ENCODE data around the gene C19orf53. TPM values are rescaled to one million over a fixed set of nuclear protein-coding genes. Genes with fewer than 3 reads are reported as not detected.

C19orf53 gene
- total and polyA plus RNA-seq, 7 experiments from 2014 or later, result 57.2 to 289 (median 89.0) TPM

DNA sequence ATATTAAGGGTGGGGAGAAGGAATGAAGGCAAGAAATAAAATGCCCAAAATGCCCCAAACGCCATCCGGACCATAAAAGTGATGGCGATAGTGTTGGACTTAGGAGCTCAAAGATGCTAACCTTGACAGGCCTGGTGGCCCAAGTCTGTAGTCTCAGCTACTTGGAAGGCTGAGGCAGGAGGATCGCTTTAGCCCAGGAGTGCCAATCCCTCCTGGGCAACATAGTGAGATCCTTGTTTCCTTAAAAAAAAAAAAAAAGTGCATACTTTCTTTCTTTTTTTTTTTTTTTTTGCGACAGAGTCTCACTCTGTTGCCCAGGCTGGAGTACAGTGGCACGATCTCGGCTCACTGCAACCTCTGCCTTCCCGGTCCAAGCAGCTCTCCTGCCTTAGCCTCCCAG lies 41.9 kb upstream of the C19orf53 start:
- intact Hi-C loops (cut with micrococcal nuclease), result loop anchor here (5.0 to 10.0 kb wide), 3 partner anchors 130 to 615 kb away; partner anchors contain the start of genes IER2 (in 1 of the 2), NACC1 (in 1 of the 2), STX10 (in 1 of the 2) and TRMT1 (in 1 of the 2)
- Histone ChIP-seq H3K4me3 (ENCODE audit: low read length) (peak overlapping the region; percentile 89), H3K36me3 (ENCODE audit: control insufficient read depth in 2 of 3, insufficient read depth in 3 of 3, low read length in 3 of 3) (no peaks in the 10 kb centered on the region), H3K27me3 (ENCODE audit: control insufficient read depth in 2 of 2, insufficient read depth in 2 of 2, low read length in 2 of 2) (no peaks in the 10 kb centered on the region), H3K9me3 (ENCODE audit: control insufficient read depth in 2 of 3, low read length in 3 of 3) (no peaks in the 10 kb centered on the region), H3K4me1 (ENCODE audit: control insufficient read depth in 2 of 2, insufficient read depth in 2 of 2, low read length in 2 of 2) (peaks cover 3 to 7% of the 10 kb centered on the region in 2 donors), H3K27ac (ENCODE audit: low read depth, low read length) (peak overlapping the region; percentile 75)
- ATAC-seq (no peak), DNase-seq (no peak)
- ChIA-PET POLR2A (interaction anchor here (0.7 to 3.4 kb wide), 3 partner anchors 16 to 114 kb away, joined by 3 to 32 read pairs (median 3); a partner anchor contains a TSS), CTCF (interaction anchor here (1.3 kb wide), 1 partner anchor 130 kb away, joined by 3 read pairs; no protein-coding TSS in a partner anchor)
- peaks cover 0 to 1% (median 0%) of the 10 kb centered on the region in 11 donors for H3K9me3 Mint-ChIP-seq
- peak overlapping the region in 3 of 9 donors; percentile 78 to 88 (median 80) for H3K27ac Mint-ChIP-seq
- no peaks in the 10 kb centered on the region for H3K36me3 Mint-ChIP-seq
- no peaks in the 10 kb centered on the region for H3K27me3 Mint-ChIP-seq
- peaks cover 6 to 19% (median 11%) of the 10 kb centered on the region in 7 donors for H3K4me1 Mint-ChIP-seq
- H3K4me3 Mint-ChIP-seq, result peak overlapping the region in 9 of 10 donors; percentile 82 to 95 (median 90)

DNA sequence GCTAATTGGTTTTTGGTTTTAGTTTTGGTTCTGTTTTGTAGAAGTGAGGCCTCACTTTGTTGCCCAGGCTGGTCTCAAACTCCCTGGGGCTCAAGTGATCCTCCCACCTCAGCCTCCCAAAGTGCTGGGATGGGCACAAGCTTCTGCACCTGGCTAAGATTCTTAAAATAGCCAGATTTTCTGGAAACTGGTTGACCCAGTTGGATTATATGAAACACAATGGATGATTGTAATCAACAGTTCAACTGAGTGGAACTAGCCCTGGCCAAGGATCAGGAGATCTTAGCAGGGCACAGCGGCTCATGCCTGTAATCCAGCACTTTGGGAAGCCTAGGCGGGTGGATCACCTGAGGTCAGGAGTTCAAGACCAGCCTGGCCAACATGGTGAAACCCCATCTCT lies 39.5 kb upstream of the C19orf53 start:
- H3K36me3 ChIP-seq (ENCODE audit: control insufficient read depth in 2 of 3, insufficient read depth in 3 of 3, low read length in 3 of 3), result no peaks in the 10 kb centered on the region
- Mint-ChIP-seq H3K4me1 (peaks cover 6 to 17% (median 11%) of the 10 kb centered on the region in 7 donors), H3K4me3 (no peak overlapping the region), H3K27ac (no peak overlapping the region), H3K36me3 (peaks cover 0 to 3% (median 0%) of the 10 kb centered on the region in 5 donors), H3K27me3 (no peaks in the 10 kb centered on the region), H3K9me3 (peaks cover 0 to 1% (median 0%) of the 10 kb centered on the region in 11 donors)
- ChIA-PET CTCF (no interaction called here), POLR2A (no interaction called here)
- peaks cover 3 to 7% of the 10 kb centered on the region in 2 donors for H3K4me1 ChIP-seq (ENCODE audit: control insufficient read depth in 2 of 2, insufficient read depth in 2 of 2, low read length in 2 of 2)
- no peaks in the 10 kb centered on the region for H3K27me3 ChIP-seq (ENCODE audit: control insufficient read depth in 2 of 2, insufficient read depth in 2 of 2, low read length in 2 of 2)
- H3K9me3 ChIP-seq (ENCODE audit: control insufficient read depth in 2 of 3, low read length in 3 of 3), result no peaks in the 10 kb centered on the region
- no peak overlapping the region for H3K27ac ChIP-seq (ENCODE audit: low read depth, low read length)
- intact Hi-C loops (cut with micrococcal nuclease), result loop anchor here (5.0 to 10.0 kb wide), 3 partner anchors 128 to 617 kb away; partner anchors contain the start of genes IER2 (in 1 of the 2), NACC1 (in 1 of the 2), STX10 (in 1 of the 2) and TRMT1 (in 1 of the 2)
- ATAC-seq (no peak), DNase-seq (no peak)
- H3K4me3 ChIP-seq (ENCODE audit: low read length), result no peak overlapping the region

DNA sequence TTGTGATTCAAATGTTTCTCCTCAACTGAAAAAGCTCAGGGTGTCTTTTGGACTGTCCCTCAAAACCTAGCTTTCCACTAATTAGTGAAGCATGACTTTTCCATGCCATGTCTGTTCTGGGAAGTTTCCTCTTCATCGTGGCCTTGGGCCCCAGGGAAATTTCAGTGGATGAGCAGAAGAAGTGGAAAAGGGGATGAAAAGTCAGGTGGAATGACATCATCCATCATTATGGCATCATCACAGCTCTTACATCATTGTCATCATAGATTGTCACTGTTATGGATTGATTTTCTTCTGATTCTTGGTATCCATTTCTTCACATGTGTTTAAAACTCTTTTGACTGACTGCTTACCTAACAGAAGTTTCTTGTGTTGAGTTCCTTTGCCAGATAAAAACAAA lies 36.2 kb upstream of the C19orf53 start:
- Mint-ChIP-seq H3K27ac (no peak overlapping the region), H3K9me3 (no peaks in the 10 kb centered on the region), H3K36me3 (peaks cover 0 to 15% (median 3%) of the 10 kb centered on the region in 5 donors), H3K27me3 (no peaks in the 10 kb centered on the region), H3K4me1 (no peaks in the 10 kb centered on the region), H3K4me3 (no peak overlapping the region)
- no peak for DNase-seq
- no peak for ATAC-seq
- Histone ChIP-seq H3K4me1 (ENCODE audit: control insufficient read depth in 2 of 2, insufficient read depth in 2 of 2, low read length in 2 of 2) (no peaks in the 10 kb centered on the region), H3K27me3 (ENCODE audit: control insufficient read depth in 2 of 2, insufficient read depth in 2 of 2, low read length in 2 of 2) (no peaks in the 10 kb centered on the region), H3K4me3 (ENCODE audit: low read length) (no peak overlapping the region), H3K9me3 (ENCODE audit: control insufficient read depth in 2 of 3, low read length in 3 of 3) (no peaks in the 10 kb centered on the region), H3K27ac (ENCODE audit: low read depth, low read length) (no peak overlapping the region), H3K36me3 (ENCODE audit: control insufficient read depth in 2 of 3, insufficient read depth in 3 of 3, low read length in 3 of 3) (no peaks in the 10 kb centered on the region)
- intact Hi-C loops (cut with micrococcal nuclease), result loop anchor here in 1 of 2 donors (10.0 kb wide), 1 partner anchor 583 kb away; the partner anchor contains the start of genes IER2 and STX10
- ChIA-PET CTCF (no interaction called here), POLR2A (no interaction called here)

DNA sequence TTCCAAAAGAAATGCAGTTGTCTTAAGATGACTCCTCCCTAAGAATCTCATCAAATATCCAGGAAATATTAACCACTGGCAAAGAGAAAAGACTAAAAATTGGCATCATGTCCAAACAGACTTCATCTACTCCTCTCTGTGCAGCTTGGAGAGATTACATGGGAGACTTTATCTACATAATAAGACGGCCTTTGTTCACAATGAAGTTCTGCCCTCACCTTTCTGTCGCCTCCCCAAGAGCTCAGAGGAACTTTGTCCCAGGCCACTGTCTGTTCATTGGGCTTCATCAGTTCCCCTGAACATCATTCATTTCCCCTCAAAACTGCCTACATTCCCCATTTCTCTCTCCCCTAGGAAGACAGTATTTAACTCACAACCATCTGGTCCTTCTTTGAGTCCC lies 32.4 kb upstream of the C19orf53 start:
- Mint-ChIP-seq H3K4me1 (peaks cover 0 to 7% (median 1%) of the 10 kb centered on the region in 7 donors), H3K9me3 (peaks cover 0 to 2% (median 0%) of the 10 kb centered on the region in 11 donors), H3K4me3 (no peak overlapping the region), H3K36me3 (peaks cover 0 to 15% (median 3%) of the 10 kb centered on the region in 5 donors), H3K27ac (peak overlapping the region in 1 of 9 donors; percentile 20), H3K27me3 (no peaks in the 10 kb centered on the region)
- Histone ChIP-seq H3K36me3 (ENCODE audit: control insufficient read depth in 2 of 3, insufficient read depth in 3 of 3, low read length in 3 of 3) (no peaks in the 10 kb centered on the region), H3K27me3 (ENCODE audit: control insufficient read depth in 2 of 2, insufficient read depth in 2 of 2, low read length in 2 of 2) (no peaks in the 10 kb centered on the region), H3K27ac (ENCODE audit: low read depth, low read length) (no peak overlapping the region), H3K9me3 (ENCODE audit: control insufficient read depth in 2 of 3, low read length in 3 of 3) (no peaks in the 10 kb centered on the region), H3K4me3 (ENCODE audit: low read length) (no peak overlapping the region), H3K4me1 (ENCODE audit: control insufficient read depth in 2 of 2, insufficient read depth in 2 of 2, low read length in 2 of 2) (no peaks in the 10 kb centered on the region)
- intact Hi-C loops (cut with micrococcal nuclease), result loop anchor here in 1 of 2 donors (10.0 kb wide), 1 partner anchor 943 kb away; no protein-coding TSS in a partner anchor
- no peak for DNase-seq
- ChIA-PET POLR2A (no interaction called here), CTCF (no interaction called here)
- ATAC-seq, result no peak

DNA sequence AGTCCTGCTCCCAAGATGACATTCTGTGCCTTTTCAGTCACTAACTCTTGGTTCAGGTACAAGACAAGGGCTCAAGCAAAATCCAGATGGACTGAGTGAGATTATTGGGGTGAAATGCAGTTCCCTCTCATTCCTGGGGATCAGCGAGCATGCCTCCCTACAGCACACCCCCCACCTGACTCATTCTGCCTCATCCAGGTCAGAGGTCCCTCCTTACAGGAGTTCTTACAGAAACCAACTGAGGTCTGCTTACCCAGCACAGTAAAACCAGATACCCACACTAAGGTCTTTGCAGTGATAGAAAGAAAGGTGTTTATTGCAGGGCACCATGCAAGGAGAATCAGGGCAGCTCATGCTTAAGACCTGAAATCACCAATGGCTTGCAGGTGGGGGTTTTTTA lies 31.5 kb upstream of the C19orf53 start:
- H3K4me1 Mint-ChIP-seq, result peaks cover 0 to 16% (median 6%) of the 10 kb centered on the region in 7 donors
- peaks cover 0 to 15% (median 3%) of the 10 kb centered on the region in 5 donors for H3K36me3 Mint-ChIP-seq
- H3K4me1 ChIP-seq (ENCODE audit: control insufficient read depth in 2 of 2, insufficient read depth in 2 of 2, low read length in 2 of 2), result peaks cover 0 to 4% of the 10 kb centered on the region in 2 donors
- H3K27me3 ChIP-seq (ENCODE audit: control insufficient read depth in 2 of 2, insufficient read depth in 2 of 2, low read length in 2 of 2), result no peaks in the 10 kb centered on the region
- H3K9me3 Mint-ChIP-seq, result peaks cover 0 to 2% (median 0%) of the 10 kb centered on the region in 11 donors
- H3K27me3 Mint-ChIP-seq, result no peaks in the 10 kb centered on the region
- no peak for DNase-seq
- ChIA-PET CTCF (no interaction called here), POLR2A (no interaction called here)
- no peak overlapping the region for H3K27ac ChIP-seq (ENCODE audit: low read depth, low read length)
- no peaks in the 10 kb centered on the region for H3K36me3 ChIP-seq (ENCODE audit: control insufficient read depth in 2 of 3, insufficient read depth in 3 of 3, low read length in 3 of 3)
- no peak overlapping the region for H3K4me3 ChIP-seq (ENCODE audit: low read length)
- no peak overlapping the region for H3K27ac Mint-ChIP-seq
- ATAC-seq, result no peak
- no peak overlapping the region for H3K4me3 Mint-ChIP-seq
- H3K9me3 ChIP-seq (ENCODE audit: control insufficient read depth in 2 of 3, low read length in 3 of 3), result no peaks in the 10 kb centered on the region
- intact Hi-C loops (cut with micrococcal nuclease), result loop anchor here in 1 of 2 donors (10.0 kb wide), 1 partner anchor 942 kb away; no protein-coding TSS in a partner anchor

DNA sequence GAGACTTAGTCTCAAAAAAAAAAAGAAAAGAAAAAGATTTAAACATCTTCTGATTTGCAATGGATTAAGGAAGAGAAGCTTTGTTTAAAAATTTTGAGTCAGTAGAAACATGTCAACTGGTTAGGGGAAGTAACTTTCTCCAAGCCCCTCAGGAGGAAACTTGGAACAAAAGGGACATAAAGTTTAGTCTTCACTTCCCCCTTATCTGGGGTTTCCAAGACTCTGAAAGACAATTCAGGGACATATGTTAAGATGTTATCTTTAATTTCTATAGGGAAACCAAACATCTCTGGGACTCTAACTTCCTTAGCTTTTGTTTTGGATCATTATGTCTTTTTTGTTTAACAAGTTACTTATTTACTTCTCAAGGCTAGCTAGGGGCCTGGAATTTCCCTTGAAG lies 30.1 kb upstream of the C19orf53 start:
- Mint-ChIP-seq H3K27me3 (no peaks in the 10 kb centered on the region), H3K27ac (no peak overlapping the region), H3K4me3 (no peak overlapping the region), H3K9me3 (peaks cover 0 to 2% (median 0%) of the 10 kb centered on the region in 11 donors), H3K36me3 (peaks cover 0 to 15% (median 3%) of the 10 kb centered on the region in 5 donors), H3K4me1 (peaks cover 11 to 28% (median 17%) of the 10 kb centered on the region in 7 donors)
- ChIA-PET CTCF (no interaction called here), POLR2A (interaction anchor here (0.6 kb wide), 1 partner anchor 11 kb away, joined by 3 read pairs; no protein-coding TSS in a partner anchor)
- Histone ChIP-seq H3K36me3 (ENCODE audit: control insufficient read depth in 2 of 3, insufficient read depth in 3 of 3, low read length in 3 of 3) (no peaks in the 10 kb centered on the region), H3K27ac (ENCODE audit: low read depth, low read length) (no peak overlapping the region), H3K4me3 (ENCODE audit: low read length) (no peak overlapping the region), H3K4me1 (ENCODE audit: control insufficient read depth in 2 of 2, insufficient read depth in 2 of 2, low read length in 2 of 2) (peaks cover 8 to 15% of the 10 kb centered on the region in 2 donors), H3K27me3 (ENCODE audit: control insufficient read depth in 2 of 2, insufficient read depth in 2 of 2, low read length in 2 of 2) (no peaks in the 10 kb centered on the region), H3K9me3 (ENCODE audit: control insufficient read depth in 2 of 3, low read length in 3 of 3) (no peaks in the 10 kb centered on the region)
- DNase-seq, result no peak
- intact Hi-C loops (cut with micrococcal nuclease), result loop anchor here in 1 of 2 donors (10.0 kb wide), 1 partner anchor 941 kb away; no protein-coding TSS in a partner anchor
- ATAC-seq, result no peak

Measured in naive thymus-derived CD4-positive, alpha-beta T cell (primary cell).